GM19395 (cell line): ENCODE measurements around the gene CTCFL.
"Not testable (repeated sequence)": the region's sequence is repeated elsewhere in the genome, so short reads cannot be mapped to it uniquely, and the experiment has no call there.

ENCODE experiments used
- ATAC-seq: cut with Tn5 transposase; IDR thresholded peaks from one replicate; pipeline ENCODE4 v1.9.1; 2021; ENCODE audit warnings: mild to moderate bottlenecking, moderate library complexity; ENCODE audit not compliant: unreplicated experiment

The CTCFL gene

GRCh38 chr20:57483287-57484050, 41.5 kb downstream of the CTCFL start:
- ATAC-seq, result no peak

DNA sequence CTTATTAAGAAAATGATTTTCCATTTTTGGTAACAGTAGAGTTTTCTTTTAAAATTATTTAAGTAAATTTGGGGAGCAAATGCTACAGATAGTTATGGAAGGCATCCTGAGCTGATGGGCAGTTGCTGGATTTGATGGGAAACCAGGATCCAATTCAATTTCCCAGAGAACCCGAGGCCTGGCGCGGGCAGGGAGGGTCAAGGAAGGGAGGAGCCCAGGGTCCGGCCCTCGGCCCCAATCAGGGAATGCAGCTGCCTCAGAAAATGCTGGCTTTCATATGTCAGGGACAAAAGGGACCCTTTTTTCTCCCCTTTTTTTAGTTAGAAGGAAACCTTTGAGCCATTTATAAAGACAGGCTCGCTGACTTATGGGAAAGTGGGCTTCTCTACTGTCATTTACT, 42.1 kb downstream of the CTCFL start:
- no peak for ATAC-seq

- no peak for ATAC-seq
Observed at GRCh38 chr20:57482148-57482547, 42.8 kb downstream of the CTCFL start.

DNA sequence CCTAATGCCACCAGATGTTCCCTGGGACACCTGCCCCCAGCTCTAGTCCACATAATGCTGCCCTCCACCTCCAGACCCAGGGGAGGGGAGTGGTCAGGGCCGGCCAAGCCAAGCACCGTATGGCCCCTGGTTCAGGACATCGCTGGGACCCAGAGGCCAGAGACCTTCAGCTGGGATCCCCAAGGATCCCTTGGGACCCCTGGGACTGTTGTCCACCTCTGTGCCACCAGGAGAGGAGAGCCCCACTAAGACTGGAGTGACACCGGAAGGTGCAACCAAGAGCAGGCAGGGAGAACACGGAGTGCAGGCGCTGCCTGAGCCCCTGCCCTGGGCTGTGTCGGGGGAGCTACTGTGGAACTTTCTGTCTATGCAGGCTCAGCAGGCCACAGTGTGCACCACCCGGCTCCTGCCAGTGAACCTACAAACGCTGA, 43.6 kb downstream of the CTCFL start:
- ATAC-seq, result peak; percentile 20

DNA sequence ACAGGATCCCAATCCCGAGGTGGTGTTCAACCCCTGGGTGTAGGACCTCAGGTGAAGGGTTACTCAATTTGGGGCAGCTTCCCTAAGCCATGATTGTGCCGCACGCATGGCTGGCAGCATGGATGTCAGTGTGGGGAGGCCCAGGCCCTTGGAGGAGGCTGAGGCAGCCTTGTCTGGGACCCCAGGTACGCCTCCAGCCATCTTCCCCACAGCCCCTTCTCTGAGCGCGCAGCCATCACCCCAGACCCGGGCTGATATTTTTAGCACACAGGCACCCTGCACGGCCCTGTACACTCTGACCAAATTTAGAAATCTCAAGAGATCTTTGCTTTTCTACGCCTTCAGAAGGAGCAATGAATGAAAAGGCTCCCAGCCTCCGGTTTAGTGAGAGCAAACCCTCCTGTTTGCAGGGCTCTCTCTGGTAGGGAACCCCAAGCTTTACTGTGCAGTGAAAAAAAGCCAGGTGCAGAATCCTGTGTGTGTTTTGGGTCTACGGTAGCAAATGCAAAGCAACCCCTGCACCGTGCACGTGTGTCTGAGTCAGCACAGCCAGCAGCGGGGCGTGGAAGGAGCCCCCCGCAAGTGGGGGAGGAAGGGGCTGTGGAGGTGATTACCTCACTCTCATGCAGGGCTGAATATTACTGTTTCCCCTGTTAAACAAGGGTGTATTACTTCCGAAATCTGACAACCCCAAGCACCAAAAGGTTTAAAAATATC, 44.3 kb downstream of the CTCFL start:
- ATAC-seq, result peak; percentile 65

GRCh38 chr20:57479196-57479595, 45.7 kb downstream of the CTCFL start:
- ATAC-seq, result no peak

- no peak for ATAC-seq
Observed at GRCh38 chr20:57478176-57478575, 46.8 kb downstream of the CTCFL start.

GRCh38 chr20:57476641-57477461, 48.1 kb downstream of the CTCFL start:
- ATAC-seq, result no peak

- peak; percentile 39 for ATAC-seq
Observed at GRCh38 chr20:57476084-57476526, 48.8 kb downstream of the CTCFL start.

- peak; percentile 17 for ATAC-seq
Observed at GRCh38 chr20:57475388-57476083, 49.4 kb downstream of the CTCFL start.

GRCh38 chr20:57474816-57475215, 50.1 kb downstream of the CTCFL start:
- ATAC-seq, result no peak

DNA sequence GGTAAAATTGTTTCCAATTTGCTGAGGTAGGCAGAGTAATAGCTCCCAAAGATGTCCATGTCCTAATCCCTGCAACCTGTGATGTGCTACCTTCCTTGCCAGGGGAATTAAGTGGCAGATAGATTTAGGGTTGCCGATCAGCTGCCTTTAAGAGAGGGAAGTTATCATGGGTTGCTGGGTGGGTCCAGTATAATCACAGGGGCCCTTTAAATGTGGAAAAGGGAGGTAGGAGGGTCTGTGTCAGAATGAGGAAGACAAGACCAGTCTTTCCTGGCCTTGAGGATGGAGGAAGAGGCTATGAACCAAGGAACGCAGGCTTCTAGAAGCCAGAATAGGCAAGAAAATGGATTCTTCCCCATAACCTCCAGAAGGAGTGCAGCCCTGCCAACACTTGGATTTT, 50.7 kb downstream of the CTCFL start:
- no peak for ATAC-seq

- peak; percentile 49 for ATAC-seq
Observed at GRCh38 chr20:57473246-57474048, 51.5 kb downstream of the CTCFL start.

- ATAC-seq, result not testable (repeated sequence)
Observed at GRCh38 chr20:57472474-57472873, 52.5 kb downstream of the CTCFL start.

GRCh38 chr20:57471496-57472372, 53.2 kb downstream of the CTCFL start:
- ATAC-seq, result no peak

DNA sequence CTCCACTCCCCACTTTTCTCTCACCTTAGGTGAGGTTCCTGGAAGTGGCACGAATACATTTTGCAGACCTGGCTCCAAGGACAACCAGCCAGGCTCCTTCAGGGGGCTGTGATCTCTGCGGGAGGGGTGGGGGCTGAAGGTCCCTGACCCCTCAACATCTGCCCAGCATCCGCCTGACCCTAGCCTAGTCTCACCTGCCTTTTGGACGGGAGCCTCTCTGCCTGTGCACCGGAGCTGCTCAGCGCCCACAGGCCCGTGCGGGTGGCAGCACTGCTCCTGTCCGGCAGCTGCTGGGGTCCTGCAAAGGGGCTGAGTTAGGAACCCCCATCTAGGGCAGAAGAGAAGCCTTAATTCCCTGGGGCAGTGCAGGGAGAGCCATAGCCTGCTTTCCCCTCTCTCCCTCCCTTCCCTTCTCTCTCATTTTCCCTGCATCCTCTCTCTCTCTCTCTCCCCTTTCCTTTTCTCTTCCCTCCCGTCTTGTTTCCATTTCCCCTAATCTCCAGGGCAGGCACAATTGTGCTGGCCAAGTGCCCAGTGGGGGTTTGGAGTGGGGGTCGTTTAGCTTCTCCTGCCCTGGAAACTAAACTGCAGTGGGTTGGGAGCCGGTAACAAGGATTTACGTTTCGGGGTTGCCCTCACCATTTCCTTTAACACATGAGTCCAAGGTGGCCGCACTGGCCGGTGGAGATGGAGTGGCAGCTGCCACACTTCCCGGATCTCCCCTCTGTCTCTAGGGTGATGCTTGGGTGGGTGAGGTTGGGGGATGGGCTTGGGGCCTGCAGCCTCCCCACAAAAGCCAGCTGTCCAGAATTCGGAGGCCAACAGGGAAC, 54.1 kb downstream of the CTCFL start:
- no peak for ATAC-seq

DNA sequence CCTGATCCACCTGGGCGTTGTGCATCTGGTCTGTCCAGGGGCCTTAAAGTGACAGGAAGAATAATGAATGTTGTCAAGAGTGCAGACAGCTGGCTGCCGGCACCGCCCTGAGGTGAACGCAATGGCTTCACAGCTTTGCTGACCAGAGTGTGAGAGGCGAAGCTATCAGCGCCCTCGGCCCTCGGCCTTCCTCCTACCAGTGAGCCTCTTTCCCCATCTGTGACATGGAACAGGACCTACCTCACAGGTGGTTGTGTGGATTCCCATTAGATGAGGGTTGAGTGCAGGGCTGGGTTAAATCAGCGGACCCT, 54.8 kb downstream of the CTCFL start:
- ATAC-seq, result no peak
